OCI-LY7 (cell line): ENCODE measurements around the gene COPG1. TPM values are rescaled to one million over a fixed set of nuclear protein-coding genes. Genes with fewer than 3 reads are reported as not detected.

Experiments
- BruUV-seq: library from RNA; stranded (reverse); fragments of 400-500 nt; replicated peaks from 2 replicates; lab custom pipeline; 2021; lab: Mats Ljungman, UMichigan
- CTCF ChIA-PET: fragments of 300-600 bp; sonication (Branson Sonifier 250); formaldehyde crosslinking; loops from one replicate; lab custom pipeline; 2022; ENCODE audit warnings: antibody characterized with exemption; ENCODE audit not compliant: unreplicated experiment; lab: Charles Lee
- POLR2A ChIA-PET: fragments of 300-600 bp; sonication (Branson Sonifier 250); formaldehyde crosslinking; loops from one replicate; lab custom pipeline; 2022; ENCODE audit warnings: antibody characterized with exemption; lab: Charles Lee
- DNase-seq: peaks from one replicate; pipeline ENCODE4 v3.0.0-alpha.2; 2015; ENCODE audit warnings: low spot score
- H2AFZ ChIP-seq: fragments of 200-600 bp; sonication (generic), shearing (Covaris generic); 2 replicates; pipeline ENCODE4 v1.6.1; 2014; ENCODE audit warnings: mild to moderate bottlenecking, antibody characterized with exemption, low read length, moderate library complexity
- H3K27ac ChIP-seq: fragments of 200-600 bp; sonication (generic); 2 replicates; pipeline ENCODE4 v1.5.1; 2014; ENCODE audit warnings: mixed run types, low read depth, mild to moderate bottlenecking, moderate library complexity, low read length, inconsistent platforms; ENCODE audit not compliant: poor library complexity, severe bottlenecking
- H3K36me3 ChIP-seq: fragments of 200-600 bp; sonication (generic); 2 replicates; pipeline ENCODE4 v1.6.1; 2014; ENCODE audit warnings: mild to moderate bottlenecking, antibody characterized with exemption, low read length, moderate library complexity, mixed read lengths; ENCODE audit not compliant: insufficient read depth
- H3K4me1 ChIP-seq: fragments of 200-600 bp; sonication (generic); 2 replicates; pipeline ENCODE4 v1.5.1; 2014; ENCODE audit warnings: mild to moderate bottlenecking, low read length; ENCODE audit not compliant: insufficient read depth, poor library complexity, severe bottlenecking
- H3K4me2 ChIP-seq: fragments of 200-600 bp; sonication (generic); 2 replicates; pipeline ENCODE4 v1.6.1; 2014; ENCODE audit warnings: mild to moderate bottlenecking, low read length
- H3K4me3 ChIP-seq: fragments of 200-600 bp; sonication (generic); 2 replicates; pipeline ENCODE4 v1.5.1; 2014; ENCODE audit warnings: mild to moderate bottlenecking, low read depth, low read length; ENCODE audit not compliant: poor library complexity, severe bottlenecking
- H3K79me2 ChIP-seq: fragments of 200-600 bp; sonication (generic); 2 replicates; pipeline ENCODE4 v1.6.1; 2016; ENCODE audit warnings: low read depth, mild to moderate bottlenecking, low read length, moderate library complexity, mixed read lengths; ENCODE audit not compliant: insufficient read depth
- H3K9me2 ChIP-seq: fragments of 200-600 bp; sonication (generic); 2 replicates; pipeline ENCODE4 v1.6.1; 2016; ENCODE audit warnings: mild to moderate bottlenecking, low read length, mixed read lengths; ENCODE audit not compliant: insufficient read depth
- H3K9me3 ChIP-seq: fragments of 200-600 bp; sonication (generic); 2 replicates; pipeline ENCODE4 v1.6.1; 2014; ENCODE audit warnings: mild to moderate bottlenecking, mixed run types, low read length, mixed read lengths
- H4K20me1 ChIP-seq: fragments of 200-600 bp; sonication (generic); 2 replicates; pipeline ENCODE4 v1.6.1; 2014; ENCODE audit warnings: mild to moderate bottlenecking, antibody characterized with exemption, low read length, moderate library complexity, mixed read lengths; ENCODE audit not compliant: insufficient read depth
- CTCF ChIP-seq: fragments of 200-600 bp; sonication (generic); conservative IDR thresholded peaks from 2 replicates; pipeline ENCODE4 v1.5.1; 2014; ENCODE audit warnings: mild to moderate bottlenecking, antibody characterized with exemption, low read length, moderate library complexity, mixed read lengths
- EZH2phosphoT487 ChIP-seq: fragments of 200-600 bp; sonication (generic); IDR thresholded peaks from 2 replicates; pipeline ENCODE4 v1.6.1; 2018; ENCODE audit warnings: low read depth, borderline replicate concordance, mild to moderate bottlenecking, mixed run types, antibody characterized with exemption, low read length, moderate library complexity, mixed read lengths
- intact Hi-C: fragments of 100-400 bp; cut with micrococcal nuclease; formaldehyde crosslinking; loops from one replicate; pipeline ENCODE4 v1.10.0; 2022; ENCODE audit not compliant: unreplicated experiment
- total RNA-seq, 2 experiments: library from RNA; depleted of rRNA in 1 of 2; stranded (reverse); fragments of >200 nt in 1 of 2; shearing (Covaris generic) in 1 of 2; gene quantifications; 2 replicates each; pipeline ENCODE4 v1.2.3, GENCODE V29; 2014 to 2022

Gene COPG1
- total RNA-seq, 2 experiments from 2014 or later, result 91.9 to 182 TPM

DNA sequence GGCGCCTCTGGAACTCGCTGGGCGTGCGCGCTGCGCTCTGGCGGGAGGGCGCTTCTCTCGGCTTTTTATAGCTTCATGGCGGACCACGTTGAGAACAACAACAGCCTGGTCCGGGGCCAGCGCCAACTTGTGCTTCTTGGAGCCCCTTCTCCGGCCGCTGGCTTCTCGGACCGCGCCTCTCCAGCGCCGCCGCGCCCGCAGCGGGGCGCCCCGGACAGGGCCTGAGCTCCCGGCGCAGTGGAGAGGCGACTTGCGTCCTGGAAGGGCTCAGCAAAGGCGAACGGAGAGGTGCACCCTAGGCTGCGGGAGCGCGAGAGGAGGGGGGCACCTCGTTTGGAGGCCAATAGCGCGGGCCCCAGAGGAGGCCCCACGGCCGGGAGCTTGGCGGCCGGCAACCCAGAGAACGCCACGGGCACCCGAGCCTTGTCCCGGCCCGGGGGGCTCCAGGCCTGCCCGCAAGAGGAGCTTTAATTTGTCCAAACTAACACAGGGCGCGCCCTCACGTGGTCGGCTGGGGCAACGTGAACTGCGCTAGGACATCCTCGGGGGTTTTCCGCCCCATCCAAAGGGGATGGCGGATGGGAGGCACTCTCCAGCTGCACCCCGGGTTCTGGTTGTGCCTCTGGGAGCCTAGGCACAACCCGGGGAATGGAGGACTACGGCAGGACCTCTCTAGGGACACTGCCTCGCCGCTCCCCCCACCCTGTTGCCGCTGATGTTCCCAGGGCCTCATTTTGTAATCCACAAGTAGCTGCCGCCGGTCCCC lies 67.0 kb downstream of the COPG1 start:
- peak; percentile 86 for DNase-seq
- peak overlapping the region; percentile 89 for H3K4me3 ChIP-seq
- CTCF ChIA-PET, result interaction anchor here (0.8 to 1.1 kb wide), 5 partner anchors 12 to 130 kb away, joined by 3 to 4 read pairs (median 3); partner anchors contain the start of gene HMCES

DNA sequence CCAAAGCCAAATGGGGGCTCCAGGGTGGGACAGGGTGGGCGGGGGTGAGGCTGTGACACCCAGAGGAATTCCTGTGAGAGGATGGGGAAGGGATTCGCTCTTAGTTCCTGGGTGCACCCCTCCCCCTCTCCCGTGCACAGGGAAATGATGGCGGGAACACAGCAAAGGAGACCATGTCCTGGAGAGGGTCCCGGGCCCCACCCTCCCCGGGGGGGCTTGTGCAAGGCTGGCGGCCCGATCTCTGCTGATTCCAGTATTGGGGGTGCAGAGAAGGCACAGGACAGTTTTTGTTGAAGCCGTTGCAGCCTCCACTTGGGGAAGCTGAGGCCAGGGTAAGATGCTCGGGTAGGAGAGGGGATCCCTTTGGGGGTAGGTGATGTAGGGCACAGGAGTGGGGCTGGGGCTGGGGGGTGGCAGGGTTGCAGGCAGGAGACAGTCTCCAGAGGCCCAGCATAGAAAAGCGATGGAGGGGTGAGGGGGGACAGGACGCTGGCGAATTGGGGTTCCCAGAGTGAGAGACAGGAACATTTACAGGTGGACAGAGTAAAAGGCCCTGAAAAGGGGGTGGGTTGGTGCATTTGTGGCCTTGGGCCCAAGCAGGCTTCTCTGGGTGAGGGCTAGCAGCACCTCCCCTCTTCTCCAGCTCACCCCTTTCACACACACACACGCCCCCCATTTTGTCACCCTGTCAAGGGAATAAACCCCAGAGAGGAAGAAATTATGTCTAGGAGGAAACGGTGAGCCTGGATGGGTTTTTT lies 67.8 kb downstream of the COPG1 start:
- Histone ChIP-seq H2AFZ (peak overlapping the region; percentile 89), H3K4me1 (peaks cover 40% of the 10 kb centered on the region), H3K27ac (peak overlapping the region; percentile 73), H3K79me2 (peaks cover 11% of the 10 kb centered on the region; the same call in 1 of the 2 replicates), H3K36me3 (no peaks in the 10 kb centered on the region), H3K9me3 (no peaks in the 10 kb centered on the region), H4K20me1 (no peaks in the 10 kb centered on the region), H3K4me2 (peak overlapping the region; percentile 87), H3K9me2 (no peaks in the 10 kb centered on the region), H3K4me3 (peak overlapping the region; percentile 89)
- CTCF ChIA-PET, result interaction anchor here (0.6 kb wide), 1 partner anchor 195 kb away, joined by 4 read pairs; no protein-coding TSS in a partner anchor
- intact Hi-C loops, result loop anchor here (5.0 to 10.0 kb wide), 3 partner anchors 120 to 342 kb away; partner anchors contain the start of genes CNBP and MBD4
- DNase-seq, result no peak
- TF ChIP-seq EZH2phosphoT487 (no peak), CTCF (no peak)
- POLR2A ChIA-PET, result interaction anchor here (0.6 to 2.7 kb wide), 14 partner anchors 34 to 291 kb away, joined by 3 to 20 read pairs (median 6); partner anchors contain the start of genes COPG1, HMCES, IFT122 and MBD4
- BruUV-seq, result no TSS peak

More for the DNA sequence above, 67.0 kb downstream of the COPG1 start:
- TF ChIP-seq CTCF, result peak; percentile 91
- no peak for TF ChIP-seq EZH2phosphoT487
- intact Hi-C loops, result loop anchor here (1.0 to 10.0 kb wide), 5 partner anchors 33 to 342 kb away; partner anchors contain the start of genes CNBP, HMCES and MBD4
- BruUV-seq, result no TSS peak
- no peaks in the 10 kb centered on the region for H4K20me1 ChIP-seq
- no peaks in the 10 kb centered on the region for H3K9me2 ChIP-seq
- no peaks in the 10 kb centered on the region for H3K36me3 ChIP-seq
- peak overlapping the region; percentile 87 for H3K4me2 ChIP-seq
- peaks cover 11% of the 10 kb centered on the region; the same call in 1 of the 2 replicates for H3K79me2 ChIP-seq
- POLR2A ChIA-PET, result interaction anchor here (0.5 to 2.7 kb wide), 20 partner anchors 28 to 290 kb away, joined by 3 to 20 read pairs (median 4); partner anchors contain the start of genes COPG1, HMCES, IFT122 and MBD4
- H3K4me1 ChIP-seq, result peaks cover 40% of the 10 kb centered on the region
- no peaks in the 10 kb centered on the region for H3K9me3 ChIP-seq
- H2AFZ ChIP-seq, result peak overlapping the region; percentile 89
- H3K27ac ChIP-seq, result peak overlapping the region; percentile 73
